Ascending aorta (tissue), 2 donors: Measurements from ENCODE around the gene NLRP13. TPM values are rescaled to one million over a fixed set of nuclear protein-coding genes. Genes with fewer than 3 reads are reported as not detected.

ENCODE experiments used
- DNase-seq, 2 donors: peaks; one replicate each; pipeline ENCODE4 v3.0.0-alpha.2; 2019; ENCODE audit warnings: low spot score in 2 of 2
- H3K27ac ChIP-seq, 2 donors: fragments of 200-600 bp; sonication (generic); one replicate each; pipeline ENCODE4 v1.5.1; 2016 to 2017; ENCODE audit warnings: mild to moderate bottlenecking in 1 of 2
- H3K27me3 ChIP-seq: fragments of 200-600 bp; sonication (generic); one replicate; pipeline ENCODE4 v1.5.1; 2017
- H3K36me3 ChIP-seq, 2 donors: fragments of 200-600 bp; sonication (generic); one replicate each; pipeline ENCODE4 v1.5.1; 2016
- H3K4me1 ChIP-seq, 2 donors: fragments of 200-600 bp; sonication (generic); one replicate each; pipeline ENCODE4 v1.5.1; 2016 to 2017; ENCODE audit warnings: mild to moderate bottlenecking in 1 of 2
- H3K4me3 ChIP-seq, 2 donors: fragments of 200-600 bp; sonication (generic); one replicate each; pipeline ENCODE4 v1.5.1; 2016 to 2017; ENCODE audit warnings: mild to moderate bottlenecking in 1 of 2
- H3K9me3 ChIP-seq, 2 donors: fragments of 200-600 bp; sonication (generic); one replicate each; pipeline ENCODE4 v1.5.1; 2016
- intact Hi-C: fragments of 100-400 bp; cut with DNase I; formaldehyde crosslinking; loops from one replicate; pipeline ENCODE4 v1.15.1; 2023
- total RNA-seq: library from RNA; depleted of rRNA; stranded (reverse); fragments of >200 nt; gene quantifications from one replicate; pipeline ENCODE4 v1.1.0, GENCODE V29; 2016
- TF ChIP-seq, protein P1 (sequence below), 3 experiments: fragments of 200-600 bp in 2 of 3; fragments of 450-650 bp in 1 of 3; sonication (generic) in 2 of 3; IDR thresholded peaks; one replicate each; pipeline ENCODE4 v1.5.1; 2016 to 2019; ENCODE audit warnings: antibody characterized with exemption in 3 of 3, mild to moderate bottlenecking in 1 of 3, moderate library complexity in 1 of 3

The NLRP13 gene, protein sequence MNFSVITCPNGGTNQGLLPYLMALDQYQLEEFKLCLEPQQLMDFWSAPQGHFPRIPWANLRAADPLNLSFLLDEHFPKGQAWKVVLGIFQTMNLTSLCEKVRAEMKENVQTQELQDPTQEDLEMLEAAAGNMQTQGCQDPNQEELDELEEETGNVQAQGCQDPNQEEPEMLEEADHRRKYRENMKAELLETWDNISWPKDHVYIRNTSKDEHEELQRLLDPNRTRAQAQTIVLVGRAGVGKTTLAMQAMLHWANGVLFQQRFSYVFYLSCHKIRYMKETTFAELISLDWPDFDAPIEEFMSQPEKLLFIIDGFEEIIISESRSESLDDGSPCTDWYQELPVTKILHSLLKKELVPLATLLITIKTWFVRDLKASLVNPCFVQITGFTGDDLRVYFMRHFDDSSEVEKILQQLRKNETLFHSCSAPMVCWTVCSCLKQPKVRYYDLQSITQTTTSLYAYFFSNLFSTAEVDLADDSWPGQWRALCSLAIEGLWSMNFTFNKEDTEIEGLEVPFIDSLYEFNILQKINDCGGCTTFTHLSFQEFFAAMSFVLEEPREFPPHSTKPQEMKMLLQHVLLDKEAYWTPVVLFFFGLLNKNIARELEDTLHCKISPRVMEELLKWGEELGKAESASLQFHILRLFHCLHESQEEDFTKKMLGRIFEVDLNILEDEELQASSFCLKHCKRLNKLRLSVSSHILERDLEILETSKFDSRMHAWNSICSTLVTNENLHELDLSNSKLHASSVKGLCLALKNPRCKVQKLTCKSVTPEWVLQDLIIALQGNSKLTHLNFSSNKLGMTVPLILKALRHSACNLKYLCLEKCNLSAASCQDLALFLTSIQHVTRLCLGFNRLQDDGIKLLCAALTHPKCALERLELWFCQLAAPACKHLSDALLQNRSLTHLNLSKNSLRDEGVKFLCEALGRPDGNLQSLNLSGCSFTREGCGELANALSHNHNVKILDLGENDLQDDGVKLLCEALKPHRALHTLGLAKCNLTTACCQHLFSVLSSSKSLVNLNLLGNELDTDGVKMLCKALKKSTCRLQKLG
- total RNA-seq = not detected

DNA sequence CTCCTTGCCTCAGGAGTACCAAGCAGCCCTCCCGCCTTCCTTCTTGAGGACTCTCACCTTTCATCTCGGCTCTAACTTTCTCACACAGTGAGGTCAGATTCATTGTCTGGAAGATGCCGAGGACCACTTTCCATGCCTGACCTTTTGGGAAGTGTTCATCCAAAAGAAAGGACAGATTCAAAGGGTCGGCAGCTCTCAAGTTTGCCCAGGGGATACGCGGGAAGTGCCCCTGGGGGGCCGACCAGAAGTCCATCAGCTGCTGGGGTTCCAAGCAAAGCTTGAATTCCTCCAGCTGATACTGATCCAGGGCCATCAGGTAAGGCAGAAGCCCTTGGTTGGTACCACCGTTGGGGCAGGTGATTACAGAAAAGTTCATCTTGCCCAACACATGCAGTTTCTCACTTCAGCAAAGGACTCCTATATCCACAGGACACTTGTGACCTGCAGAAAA is at the start of gene NLRP13:
NLRP13 (minus strand) TSS at position 401 of the 451 bp plus-strand sequence; CDS start at position 376, 25 bp downstream.
- DNase-seq = no peak
- Histone ChIP-seq H3K27ac (no peak within 1 kb of the TSS), H3K27me3 (no peaks in the 10 kb centered on the region), H3K36me3 (no peaks in the 10 kb centered on the region), H3K9me3 (no peaks in the 10 kb centered on the region), H3K4me1 (no peaks in the 10 kb centered on the region), H3K4me3 (no peak within 1 kb of the TSS)
- TF ChIP-seq, protein P1, sequence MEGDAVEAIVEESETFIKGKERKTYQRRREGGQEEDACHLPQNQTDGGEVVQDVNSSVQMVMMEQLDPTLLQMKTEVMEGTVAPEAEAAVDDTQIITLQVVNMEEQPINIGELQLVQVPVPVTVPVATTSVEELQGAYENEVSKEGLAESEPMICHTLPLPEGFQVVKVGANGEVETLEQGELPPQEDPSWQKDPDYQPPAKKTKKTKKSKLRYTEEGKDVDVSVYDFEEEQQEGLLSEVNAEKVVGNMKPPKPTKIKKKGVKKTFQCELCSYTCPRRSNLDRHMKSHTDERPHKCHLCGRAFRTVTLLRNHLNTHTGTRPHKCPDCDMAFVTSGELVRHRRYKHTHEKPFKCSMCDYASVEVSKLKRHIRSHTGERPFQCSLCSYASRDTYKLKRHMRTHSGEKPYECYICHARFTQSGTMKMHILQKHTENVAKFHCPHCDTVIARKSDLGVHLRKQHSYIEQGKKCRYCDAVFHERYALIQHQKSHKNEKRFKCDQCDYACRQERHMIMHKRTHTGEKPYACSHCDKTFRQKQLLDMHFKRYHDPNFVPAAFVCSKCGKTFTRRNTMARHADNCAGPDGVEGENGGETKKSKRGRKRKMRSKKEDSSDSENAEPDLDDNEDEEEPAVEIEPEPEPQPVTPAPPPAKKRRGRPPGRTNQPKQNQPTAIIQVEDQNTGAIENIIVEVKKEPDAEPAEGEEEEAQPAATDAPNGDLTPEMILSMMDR (IDR thresholded peaks at IDR 0.05) = no peak
- intact Hi-C loops = no loop called here

DNA sequence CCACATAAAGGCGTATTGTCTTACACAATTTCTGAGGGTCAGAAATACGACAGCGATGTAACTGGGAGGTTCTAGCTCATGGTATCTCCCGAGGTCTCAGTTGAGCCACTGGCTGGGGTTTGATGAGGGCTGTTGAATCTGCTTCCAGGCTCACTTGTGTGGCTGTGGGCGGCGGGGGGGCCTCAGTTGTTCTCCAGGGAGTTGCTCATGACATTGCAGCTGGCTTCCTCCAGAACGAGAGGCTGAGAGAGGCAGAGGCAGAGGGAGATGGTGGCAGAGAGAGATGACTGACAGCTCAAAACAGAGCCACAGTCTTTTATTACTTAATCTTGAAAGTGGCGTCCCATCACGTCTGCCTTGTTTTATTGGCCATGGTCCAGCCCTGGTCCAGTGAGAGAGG is 48.3 kb upstream of the NLRP13 start:
- Histone ChIP-seq H3K4me1 (no peaks in the 10 kb centered on the region), H3K36me3 (no peaks in the 10 kb centered on the region), H3K27ac (no peak overlapping the region), H3K27me3 (no peaks in the 10 kb centered on the region), H3K9me3 (no peaks in the 10 kb centered on the region), H3K4me3 (no peak overlapping the region)
- no peak for DNase-seq
- TF ChIP-seq, protein P1 (IDR thresholded peaks at IDR 0.05) = no peak
- intact Hi-C loops = no loop called here

GRCh38 chr19:55973982-55974381 is 41.8 kb upstream of the NLRP13 start:
- intact Hi-C loops = no loop called here
- DNase-seq = no peak
- Histone ChIP-seq H3K4me3 (no peak overlapping the region), H3K27me3 (no peaks in the 10 kb centered on the region), H3K27ac (no peak overlapping the region), H3K36me3 (no peaks in the 10 kb centered on the region), H3K4me1 (no peaks in the 10 kb centered on the region), H3K9me3 (no peaks in the 10 kb centered on the region)
- TF ChIP-seq, protein P1 (IDR thresholded peaks at IDR 0.05) = no peak

- no peaks in the 10 kb centered on the region for H3K9me3 ChIP-seq
- H3K36me3 ChIP-seq = no peaks in the 10 kb centered on the region
- H3K27ac ChIP-seq = no peak overlapping the region
- TF ChIP-seq, protein P1 (IDR thresholded peaks at IDR 0.05) = no peak
- intact Hi-C loops = no loop called here
- no peak for DNase-seq
- H3K4me1 ChIP-seq = no peaks in the 10 kb centered on the region
- H3K4me3 ChIP-seq = no peak overlapping the region
- H3K27me3 ChIP-seq = no peaks in the 10 kb centered on the region
Measured at GRCh38 chr19:55962186-55962585, 30.1 kb upstream of the NLRP13 start.

DNA sequence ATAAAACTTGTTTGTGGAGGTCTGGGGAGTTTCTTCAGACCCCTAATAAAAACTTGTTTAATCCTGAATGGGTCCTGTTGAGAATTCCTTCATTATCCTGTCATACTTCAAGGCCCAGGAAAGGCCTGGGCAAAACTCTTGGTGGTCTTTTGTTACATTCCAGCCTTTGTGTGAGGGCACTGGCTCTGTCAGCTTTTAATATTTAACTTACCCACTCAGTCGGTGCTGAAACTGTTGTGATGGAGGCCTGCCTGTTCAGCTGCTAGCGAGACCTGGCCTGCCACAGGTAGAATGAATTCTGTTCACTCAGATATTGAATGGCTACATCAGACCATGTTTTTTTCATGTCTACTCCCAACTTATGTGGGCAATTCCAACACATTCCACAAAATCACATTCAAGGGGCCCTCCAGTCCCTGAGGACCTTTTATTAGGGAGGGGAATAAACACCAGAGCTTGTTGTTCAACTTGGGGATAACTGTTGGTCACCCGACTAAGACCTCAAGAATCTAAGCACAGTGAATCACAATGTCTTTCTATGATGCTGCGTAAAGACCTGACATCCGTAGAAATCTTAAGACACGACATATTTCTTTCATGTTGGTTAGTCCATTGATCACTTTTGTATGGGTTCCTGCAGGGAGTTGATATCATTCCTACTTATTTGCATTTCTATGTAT is 28.0 kb upstream of the NLRP13 start:
- Histone ChIP-seq H3K4me3 (no peak overlapping the region), H3K9me3 (no peaks in the 10 kb centered on the region), H3K27ac (no peak overlapping the region), H3K36me3 (no peaks in the 10 kb centered on the region), H3K4me1 (no peaks in the 10 kb centered on the region), H3K27me3 (no peaks in the 10 kb centered on the region)
- intact Hi-C loops = no loop called here
- TF ChIP-seq, protein P1 (IDR thresholded peaks at IDR 0.05) = no peak
- no peak for DNase-seq
